ENCODE results near the gene FBXO41.
"Not testable (repeated sequence)": the region's sequence is repeated elsewhere in the genome, so short reads cannot be mapped to it uniquely, and the experiment has no call there.

The FBXO41 gene

DNA sequence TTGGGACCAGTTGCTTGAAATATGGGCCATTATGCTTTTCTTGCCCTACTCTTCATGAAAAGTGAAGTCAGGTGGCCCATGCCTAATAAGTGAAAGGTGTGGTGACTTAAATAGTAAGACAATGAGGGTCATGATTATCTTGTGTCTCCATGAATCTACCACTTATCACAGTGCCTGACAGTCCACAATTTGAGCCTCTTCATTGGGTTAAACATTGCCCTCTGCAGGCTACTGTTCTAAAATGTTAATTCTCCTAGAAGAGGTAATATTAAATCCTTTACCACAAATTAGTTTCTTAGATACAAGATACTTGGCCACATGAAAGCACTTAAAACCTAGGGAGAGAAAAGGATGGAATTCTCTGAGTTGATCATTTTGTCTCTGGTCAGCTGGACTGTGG, 5.0 kb upstream of the FBXO41 start:
- no peak for DNase-seq

- no peak for DNase-seq
Observed at GRCh38 chr2:73286134-73286655, 1.9 kb upstream of the FBXO41 start.

DNA sequence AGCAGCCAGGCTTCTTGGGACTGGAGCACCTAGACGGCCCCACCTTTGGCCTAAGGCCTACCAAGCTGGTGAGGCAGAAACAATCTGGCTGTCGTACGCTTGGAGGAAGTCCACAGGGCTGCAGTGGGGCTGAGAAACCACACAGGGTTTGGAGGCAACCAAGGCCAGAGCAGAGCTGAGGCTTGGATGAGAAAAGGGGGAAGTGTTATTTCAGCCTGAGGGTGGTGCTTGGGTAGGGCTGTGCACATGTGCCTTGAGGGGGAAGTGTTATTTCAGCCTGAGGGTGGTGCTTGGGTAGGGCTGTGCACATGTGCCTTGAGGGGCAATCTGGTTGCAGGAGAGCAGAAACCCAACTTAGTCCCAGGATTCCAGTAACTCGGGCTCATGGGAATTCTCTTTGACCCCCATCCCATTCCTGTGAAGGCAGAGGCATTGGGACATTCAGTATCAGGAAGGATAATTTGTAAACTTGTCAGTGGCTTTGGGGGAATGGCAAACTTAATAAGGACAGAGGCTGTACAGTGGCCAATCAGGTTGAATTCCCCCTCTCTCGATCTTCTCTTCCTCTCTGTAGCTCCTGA, 971 bp upstream of the FBXO41 start:
- DNase-seq, result no peak

- DNase-seq, result no peak
Observed at GRCh38 chr2:73283545-73284295, 558 bp downstream of the FBXO41 start.

DNA sequence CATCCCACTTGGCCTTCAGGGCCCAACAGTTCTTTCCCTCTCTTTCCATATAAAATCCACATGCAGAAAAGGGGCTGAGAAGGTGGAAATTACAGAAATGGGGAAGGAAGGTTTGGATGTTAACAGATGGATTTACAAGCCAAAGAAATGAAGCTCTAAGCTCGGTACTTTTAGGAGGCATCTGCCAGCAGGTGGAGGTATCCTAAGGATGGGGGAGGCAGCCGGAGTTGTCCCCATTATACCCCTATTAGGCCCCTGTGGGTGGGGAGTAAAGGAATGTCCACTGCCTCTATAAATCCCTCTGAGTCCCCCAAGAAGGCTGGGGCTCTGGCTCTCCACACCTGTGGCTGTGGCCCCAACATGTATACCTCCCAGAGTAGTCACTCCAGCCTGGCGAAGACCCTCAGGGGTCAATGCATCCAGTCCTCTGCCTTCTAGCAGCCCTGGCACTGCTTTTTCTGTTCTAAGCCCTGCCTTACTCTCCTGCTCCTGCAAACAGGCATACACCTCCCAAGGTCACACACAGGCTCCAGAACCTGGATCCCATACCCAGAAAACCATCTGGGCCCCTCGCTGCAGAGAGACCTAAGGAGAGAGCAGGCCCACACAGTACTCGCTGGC, 1.2 kb downstream of the FBXO41 start:
- DNase-seq, result no peak

GRCh38 chr2:73281244-73281643, 3.0 kb downstream of the FBXO41 start:
- no peak for DNase-seq

- no peak for DNase-seq
Observed at GRCh38 chr2:73279852-73280251, 4.4 kb downstream of the FBXO41 start.

- DNase-seq, result no peak
Observed at GRCh38 chr2:73272270-73272669, 12.0 kb downstream of the FBXO41 start.

GRCh38 chr2:73269686-73270465, 14.4 kb downstream of the FBXO41 start:
- DNase-seq, result peak; percentile 35

DNA sequence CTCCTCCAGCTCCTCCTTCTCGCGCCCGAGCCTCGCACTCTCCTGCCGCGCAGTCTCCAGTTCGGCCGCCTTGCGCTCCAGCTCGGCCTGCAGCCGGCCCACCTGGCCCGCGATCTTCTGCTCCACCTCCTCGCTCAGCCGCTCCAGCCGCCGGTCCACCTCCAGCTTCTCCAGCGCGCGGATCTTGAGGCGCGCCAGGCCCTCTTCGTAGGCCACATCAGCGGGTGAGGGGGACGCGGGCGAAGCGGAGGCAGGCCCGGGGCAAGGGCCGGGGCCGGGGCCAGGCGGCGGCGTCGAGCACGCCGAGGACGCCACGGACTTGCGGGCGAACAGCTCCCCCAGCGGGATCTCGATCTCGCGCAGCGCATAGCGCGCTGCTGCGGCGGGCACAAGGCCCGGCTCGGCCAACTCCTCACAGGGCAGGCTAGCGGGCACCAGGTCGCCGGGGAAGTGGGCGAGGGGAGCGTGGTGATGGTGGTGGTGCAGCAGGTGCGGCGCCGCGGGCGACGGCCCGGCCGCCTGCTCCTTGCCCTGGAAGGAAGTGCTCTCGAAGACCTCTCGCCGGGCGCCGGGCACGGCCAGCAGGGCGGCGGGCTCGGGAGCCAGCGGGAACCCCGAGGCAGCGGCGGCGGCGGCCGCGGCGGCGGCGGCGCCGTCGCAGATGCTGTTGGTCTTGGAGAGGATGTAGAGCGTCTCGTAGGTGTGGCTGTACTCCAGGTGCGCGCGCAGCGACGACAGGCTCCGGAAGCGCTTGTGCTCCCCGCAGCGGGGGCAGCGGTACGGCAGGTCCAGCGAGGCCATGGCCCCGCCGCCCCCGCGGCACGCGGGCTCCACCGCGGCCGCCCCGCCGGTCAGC, 15.2 kb downstream of the FBXO41 start:
- peak; percentile 84 for DNase-seq

DNA sequence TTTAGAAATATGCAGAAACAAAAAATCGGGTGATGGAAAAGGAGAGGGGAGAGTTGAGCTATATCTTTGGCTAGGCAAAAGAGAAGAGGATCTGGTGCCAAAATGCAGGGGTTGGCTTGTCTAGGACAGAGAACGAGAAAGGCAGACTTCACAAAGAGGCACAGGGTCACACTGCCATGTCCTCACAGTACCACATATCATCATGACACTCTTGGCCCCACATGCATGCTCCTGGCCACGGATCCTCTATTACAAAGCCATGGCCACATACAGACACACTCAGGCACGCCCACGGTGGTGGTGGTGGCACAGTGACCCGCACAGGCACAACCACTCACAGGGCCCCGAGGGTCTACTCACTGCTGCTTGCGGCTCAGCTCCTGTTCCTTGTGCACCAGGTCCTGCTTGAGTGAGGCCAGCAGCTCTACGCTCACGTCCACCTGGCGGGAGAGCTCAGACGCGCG, 15.9 kb downstream of the FBXO41 start:
- DNase-seq, result no peak

DNA sequence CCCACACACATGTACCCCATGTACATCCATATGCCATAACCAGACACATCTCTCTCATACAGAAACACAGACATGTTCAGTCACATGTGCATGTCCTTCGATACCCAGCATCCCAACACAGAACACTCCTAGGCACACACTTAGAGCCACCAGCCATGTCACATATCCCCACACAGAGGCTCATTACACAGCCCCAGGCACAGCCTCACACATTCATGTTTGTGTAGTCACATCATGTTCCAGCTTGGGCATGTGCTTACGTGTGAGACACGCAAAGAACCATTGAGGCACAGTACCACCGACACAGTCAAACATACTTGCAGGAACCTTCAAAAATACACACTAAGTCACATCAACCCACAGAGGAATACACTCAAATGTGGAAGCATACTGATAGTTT, 17.3 kb downstream of the FBXO41 start:
- no peak for DNase-seq

GRCh38 chr2:73266061-73266901, 18.0 kb downstream of the FBXO41 start:
- peak; percentile 51 for DNase-seq

DNA sequence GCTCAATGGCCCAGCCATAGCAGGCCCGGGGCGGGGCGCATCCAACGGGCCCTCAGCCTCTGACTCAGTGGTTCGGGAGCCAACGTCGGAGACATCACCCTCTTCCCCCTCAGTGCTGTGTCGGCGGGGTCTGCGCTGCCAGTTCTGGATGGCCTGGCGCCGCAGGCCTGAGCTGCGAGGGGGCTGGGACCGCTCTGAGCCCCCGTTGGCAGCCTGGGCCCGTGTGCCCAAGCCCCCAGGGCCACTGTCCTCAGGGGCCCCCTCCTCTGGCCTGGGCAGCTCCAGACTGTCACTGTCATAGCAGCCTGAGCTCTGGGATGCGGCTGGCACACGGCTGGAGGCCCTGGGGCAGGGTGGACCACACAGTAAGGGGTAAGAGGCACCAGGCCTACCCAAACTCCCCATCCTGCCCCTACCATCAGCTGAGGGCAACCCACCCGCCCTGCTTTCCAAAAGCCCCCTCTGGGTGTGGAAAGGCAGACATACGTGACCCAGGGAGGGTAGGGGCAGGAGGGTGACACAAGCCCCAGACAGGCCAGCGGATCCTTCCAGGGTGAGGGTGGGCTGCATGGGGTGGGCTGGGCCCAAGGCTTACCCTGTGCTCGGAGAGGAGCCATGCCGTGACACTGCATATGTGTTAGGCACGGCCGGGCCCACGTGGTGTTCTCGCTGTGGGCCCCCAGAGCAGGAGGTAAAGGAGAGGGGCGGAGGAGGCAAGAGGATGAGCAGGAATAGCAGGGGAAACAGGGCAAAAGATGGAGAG, 18.8 kb downstream of the FBXO41 start:
- no peak for DNase-seq

DNA sequence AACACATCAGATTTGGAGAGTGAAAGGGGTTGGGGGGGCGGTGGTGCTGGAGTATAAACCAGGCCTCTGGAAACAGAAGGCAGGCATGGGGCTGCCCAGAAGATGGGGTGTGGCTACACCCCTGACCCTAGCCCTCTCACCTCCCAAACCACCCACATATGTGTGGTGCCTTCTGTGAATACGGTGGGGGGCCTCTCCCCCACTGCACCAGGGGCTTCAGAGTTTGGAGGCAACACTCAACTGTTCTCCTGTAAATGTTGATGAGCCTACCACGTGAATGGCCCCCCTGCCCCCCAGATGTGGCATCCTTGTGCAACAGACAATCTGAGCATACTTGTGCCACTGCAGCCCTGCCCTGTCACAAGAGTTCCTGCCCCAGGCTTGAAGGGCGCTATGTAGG, 19.5 kb downstream of the FBXO41 start:
- no peak for DNase-seq

- DNase-seq, result no peak
Observed at GRCh38 chr2:73264332-73264606, 20.0 kb downstream of the FBXO41 start.

DNA sequence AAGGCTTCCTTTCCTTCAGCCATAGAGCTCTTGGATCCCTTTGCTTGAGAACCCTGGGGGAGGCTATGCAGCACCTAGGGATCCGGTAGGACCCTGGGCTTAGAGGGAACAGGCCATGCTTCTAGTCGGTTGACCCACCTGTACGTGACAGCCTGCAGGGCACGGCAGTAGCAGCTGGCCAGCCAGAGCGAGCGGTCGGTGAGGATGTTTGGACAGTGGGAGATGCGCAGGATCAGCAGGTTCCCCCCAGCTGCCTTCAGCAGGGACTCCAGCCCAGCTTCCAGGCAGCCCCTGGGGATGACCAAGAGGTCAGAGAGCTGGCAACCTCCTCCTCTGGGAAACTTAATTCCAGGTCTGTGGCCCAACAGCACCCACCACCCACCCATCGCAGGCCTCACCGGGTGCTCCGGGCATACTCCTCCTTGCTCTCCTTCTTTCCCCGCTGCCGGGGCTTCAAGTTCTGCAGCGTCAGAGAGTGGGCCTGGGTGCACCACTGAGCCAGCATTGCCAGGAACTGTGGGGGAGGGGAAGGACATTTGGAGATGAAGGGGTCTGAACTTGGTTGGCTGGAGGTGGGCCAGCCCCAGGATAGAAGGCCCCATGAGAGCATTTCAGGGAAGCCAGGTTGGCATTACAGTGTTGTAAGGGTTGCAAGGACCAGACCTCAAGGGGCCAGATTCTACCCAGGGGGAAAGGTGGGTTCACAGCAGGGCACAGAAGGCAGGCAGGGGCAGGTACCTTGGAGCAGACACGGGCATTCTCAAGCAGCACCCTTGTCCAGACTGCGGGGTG, 20.5 kb downstream of the FBXO41 start:
- no peak for DNase-seq

DNA sequence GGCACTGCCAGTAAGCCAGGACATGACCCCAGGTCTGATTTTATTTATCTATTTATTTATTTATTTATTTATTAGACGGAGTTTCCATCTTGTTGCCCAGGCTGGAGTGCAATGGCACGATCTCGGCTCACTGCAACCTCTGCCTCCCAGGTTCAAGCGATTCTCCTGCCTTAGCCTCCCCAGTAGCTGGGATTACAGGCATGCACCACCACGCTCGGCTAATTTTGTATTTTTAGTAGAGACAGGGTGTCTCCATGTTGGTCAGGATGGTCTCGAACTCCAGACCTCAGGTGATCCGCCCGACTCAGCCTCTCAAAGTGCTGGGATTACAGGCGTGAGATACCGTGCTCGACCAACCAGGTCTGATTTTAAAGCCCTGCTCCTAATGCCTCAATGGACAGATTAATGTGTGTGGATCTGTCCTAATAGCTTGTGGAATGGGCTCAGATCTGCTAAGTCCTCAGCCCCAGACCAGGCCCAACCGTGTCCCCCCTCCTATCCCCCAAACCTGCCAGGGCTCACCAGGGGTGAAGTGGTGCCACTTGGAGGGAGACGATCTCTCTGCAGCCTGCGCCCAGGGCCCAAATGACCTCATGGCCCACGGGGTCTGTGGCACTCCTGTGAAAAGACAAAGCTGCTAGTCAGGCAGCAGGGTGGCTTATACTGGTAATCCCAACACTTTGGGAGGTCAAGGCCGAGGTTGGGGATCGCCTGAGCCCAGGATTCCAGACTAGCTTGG, 21.4 kb downstream of the FBXO41 start:
- not testable (repeated sequence) for DNase-seq

DNA sequence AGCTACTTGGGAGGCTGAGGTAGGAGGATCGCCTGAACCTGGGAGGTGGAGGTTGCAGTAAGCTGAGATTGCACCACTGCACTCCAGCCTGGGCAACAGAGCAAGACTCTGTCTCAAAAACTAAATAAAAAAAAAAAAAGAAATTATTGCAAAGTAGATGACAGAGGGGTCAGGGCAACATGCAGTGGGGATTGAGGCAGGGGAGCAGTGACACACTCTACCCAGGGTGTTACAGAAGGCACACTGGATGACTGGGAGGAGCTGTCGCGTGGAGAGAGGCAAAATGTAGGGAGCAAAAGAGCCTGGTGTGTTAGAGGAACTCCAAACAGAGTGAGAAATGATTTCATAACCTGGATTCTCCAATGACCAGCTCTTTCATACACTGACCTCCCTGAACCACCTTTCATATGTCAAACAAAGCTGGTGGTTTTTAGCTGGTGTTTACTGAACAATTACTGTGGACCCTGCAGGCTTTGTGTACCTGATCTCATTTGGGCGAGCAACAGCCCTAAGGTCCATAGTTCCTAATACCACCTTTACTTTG, 22.1 kb downstream of the FBXO41 start:
- no peak for DNase-seq
